T1000 (cell line): ENCODE results near the gene CHID1.

Source experiments
- DNase-seq: peaks from one replicate; lab custom pipeline; 2025; ENCODE audit warnings: mixed read lengths; lab: John Stamatoyannopoulos, UW

CHID1 gene

GRCh38 chr11:933142-933851 is 22.7 kb upstream of the CHID1 start:
- no peak for DNase-seq

- DNase-seq, result no peak
Observed at GRCh38 chr11:932435-932834, 21.8 kb upstream of the CHID1 start.

- no peak for DNase-seq
Observed at GRCh38 chr11:931385-931784, 20.8 kb upstream of the CHID1 start.

DNA sequence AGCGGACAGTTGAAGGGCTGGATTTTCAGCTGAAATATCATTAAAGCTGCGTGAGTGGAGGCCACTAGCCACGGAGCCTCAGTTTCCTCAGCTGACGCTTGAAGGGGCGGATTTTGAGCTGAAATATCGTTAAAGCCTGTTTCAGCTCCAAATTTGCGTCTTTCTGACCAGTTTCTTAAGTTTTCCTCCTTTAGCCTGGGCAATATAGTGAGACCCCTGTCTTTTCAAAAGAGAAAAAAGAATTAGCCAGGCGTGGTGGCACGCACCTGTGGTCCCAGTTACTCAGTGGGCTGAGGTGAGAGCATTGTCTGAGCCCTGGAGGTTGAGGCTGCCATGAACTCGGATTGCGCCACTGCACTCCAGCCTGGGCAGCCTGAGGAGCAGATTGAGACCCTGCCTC is 18.8 kb upstream of the CHID1 start:
- DNase-seq, result no peak

DNA sequence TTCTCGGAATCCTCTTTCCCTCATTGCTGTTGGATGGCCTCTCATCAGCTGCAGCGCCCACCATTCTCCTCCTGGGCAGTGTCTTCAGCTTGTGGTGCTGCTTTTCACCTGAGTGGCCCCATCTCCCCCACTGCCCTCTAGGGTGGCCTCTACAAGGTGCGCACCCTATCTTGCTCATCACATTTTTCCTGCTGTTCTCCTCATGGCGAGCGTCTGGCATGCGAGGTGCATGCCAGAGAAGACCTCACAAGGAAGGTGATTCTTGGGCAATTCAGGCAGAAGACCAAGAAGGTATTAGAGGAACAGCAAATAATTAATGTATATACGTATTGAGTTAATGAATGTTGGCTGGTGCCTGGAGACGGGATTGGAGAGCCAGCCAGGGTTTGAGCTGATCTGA is 18.2 kb upstream of the CHID1 start:
- no peak for DNase-seq

GRCh38 chr11:927871-928270 is 17.3 kb upstream of the CHID1 start:
- DNase-seq, result no peak

DNA sequence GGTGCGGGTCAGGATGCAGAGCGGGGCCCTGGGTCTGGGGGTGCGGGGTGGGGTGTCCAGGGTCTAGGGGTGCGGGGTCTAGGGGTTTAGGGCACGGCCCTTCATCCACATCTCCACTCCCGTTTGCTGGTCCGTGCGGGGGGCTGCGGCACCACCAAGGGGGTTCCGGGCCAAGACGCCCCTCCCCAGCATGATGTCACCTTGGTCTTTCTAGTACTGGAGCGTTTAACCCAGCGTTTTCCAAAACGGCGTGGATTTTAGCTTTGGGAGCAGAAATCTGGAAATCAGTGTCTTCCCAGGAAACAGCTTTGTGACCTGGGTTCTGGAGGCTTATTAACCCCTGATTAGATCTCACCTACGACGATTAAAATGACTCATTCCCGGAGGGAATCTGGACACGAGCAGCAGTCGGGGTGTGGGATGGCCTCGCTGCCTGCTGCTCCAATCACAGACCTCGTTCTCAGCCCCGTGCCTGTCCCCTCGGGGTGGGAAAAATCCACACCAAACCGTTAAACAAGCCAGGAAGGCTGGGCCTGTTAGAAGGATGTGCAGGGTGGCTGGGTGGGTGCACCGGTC is 15.8 kb upstream of the CHID1 start:
- DNase-seq, result peak; percentile 28

DNA sequence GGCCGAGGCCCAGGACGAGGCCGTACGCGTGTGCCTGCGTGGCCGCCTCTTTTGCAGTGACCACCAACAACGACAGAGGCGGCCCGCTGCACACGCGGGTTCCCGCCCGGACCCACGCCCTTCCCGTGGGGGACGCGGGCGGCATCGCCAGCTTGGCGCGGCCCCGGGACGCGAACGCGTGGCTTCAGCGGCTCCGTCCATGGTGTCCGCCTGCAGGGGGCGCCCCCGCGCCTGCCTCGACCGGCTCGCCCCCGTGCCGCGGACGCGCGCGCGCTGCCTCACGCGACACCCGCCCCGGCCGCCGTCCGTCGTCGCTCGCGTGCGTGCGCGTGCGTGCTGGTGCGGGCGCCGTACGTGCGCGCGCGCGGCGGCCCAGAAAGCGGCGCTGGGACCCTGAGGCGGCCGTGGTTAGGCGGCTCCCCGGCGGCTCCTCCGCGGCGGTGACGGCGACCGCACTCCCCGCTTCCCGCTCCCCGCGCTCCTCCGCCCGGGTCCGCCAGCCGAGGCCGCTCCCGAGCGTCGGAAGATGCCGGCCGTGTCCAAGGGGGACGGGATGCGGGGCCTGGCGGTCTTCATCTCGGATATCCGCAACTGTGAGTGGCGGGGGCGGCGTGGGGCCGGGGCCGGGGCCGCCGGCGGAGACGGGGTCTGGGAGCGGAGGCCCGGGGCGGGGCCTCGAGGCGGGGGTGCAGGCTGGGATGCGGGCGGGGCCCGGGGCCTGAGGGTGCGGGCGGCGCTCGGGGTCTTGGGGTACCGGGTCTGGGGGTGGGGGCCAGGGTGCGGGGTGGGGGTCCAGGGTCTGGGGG is 15.1 kb upstream of the CHID1 start, which contains the start of gene AP2A2:
TSS of gene AP2A2 (plus strand) at position 375 of the 806 bp plus-strand sequence. CDS start at position 527, 152 bp downstream.
- peak; percentile 66 for DNase-seq

- no peak for DNase-seq
Observed at GRCh38 chr11:925158-925495, 14.5 kb upstream of the CHID1 start.

- no peak for DNase-seq
Observed at GRCh38 chr11:924406-925157, 14.0 kb upstream of the CHID1 start.

GRCh38 chr11:923691-924405 is 13.2 kb upstream of the CHID1 start:
- DNase-seq, result no peak

GRCh38 chr11:921921-922678 is 11.5 kb upstream of the CHID1 start:
- no peak for DNase-seq

DNA sequence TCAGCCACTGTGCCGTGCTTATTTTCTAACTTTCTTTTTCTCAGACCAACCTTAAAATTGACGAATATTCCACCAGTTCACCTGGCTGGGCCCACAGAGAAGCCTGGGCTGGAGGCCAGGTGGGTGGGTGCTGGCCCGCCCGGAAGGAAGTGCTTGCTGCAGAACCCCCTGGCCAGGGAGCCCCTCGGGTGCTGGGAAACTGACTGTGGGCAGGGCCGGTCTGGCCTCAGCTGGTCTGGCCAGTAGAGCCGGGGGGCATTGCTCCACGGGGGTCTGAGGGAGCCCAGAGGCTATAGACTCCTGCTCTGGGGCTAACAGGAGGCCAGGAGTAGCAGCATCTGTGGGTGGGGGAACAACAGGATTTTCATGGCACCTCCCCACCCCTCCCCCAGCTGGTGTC is 6.8 kb upstream of the CHID1 start:
- DNase-seq, result no peak

- no peak for DNase-seq
Observed at GRCh38 chr11:914747-915501, 4.3 kb upstream of the CHID1 start.

GRCh38 chr11:914204-914603 is 3.6 kb upstream of the CHID1 start:
- DNase-seq, result no peak

DNA sequence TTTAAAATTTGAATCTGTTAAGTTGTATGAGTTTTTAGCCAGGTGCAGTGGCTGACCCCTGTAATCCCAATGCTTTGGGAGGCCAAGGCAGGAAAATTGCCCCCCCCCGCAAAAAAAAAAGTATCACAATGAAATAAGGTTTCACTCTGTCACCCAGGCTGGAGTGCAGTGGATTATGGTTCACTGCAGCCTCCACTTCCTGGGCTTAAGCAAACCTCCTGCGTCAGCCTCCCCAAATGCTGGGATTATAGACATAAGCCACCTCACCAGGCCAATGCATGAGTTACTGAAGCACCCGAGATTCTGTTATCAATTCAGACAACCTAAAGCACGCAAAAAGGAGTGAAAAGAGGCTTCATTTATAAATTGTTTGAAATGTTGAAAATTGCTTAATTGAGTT is 2.4 kb upstream of the CHID1 start:
- DNase-seq, result no peak

- no peak for DNase-seq
Observed at GRCh38 chr11:912266-912665, 1.7 kb upstream of the CHID1 start.

GRCh38 chr11:911890-912219 is 1.2 kb upstream of the CHID1 start:
- DNase-seq, result no peak

- no peak for DNase-seq
Observed at GRCh38 chr11:911031-911889, 650 bp upstream of the CHID1 start.
